Progenitor cell of endocrine pancreas (in vitro differentiated cells): Measurements from ENCODE around the gene MYO3A. TPM values are rescaled to one million over a fixed set of nuclear protein-coding genes. Genes with fewer than 3 reads are reported as not detected.

Source experiments
- DNase-seq: peaks from one replicate; pipeline ENCODE4 v3.0.0; 2021; ENCODE audit warnings: low spot score; ENCODE audit not compliant: unreplicated experiment
- H3K27ac Mint-ChIP-seq: 2 replicates; pipeline ENCODE4 v1.8.0; 2021; ENCODE audit warnings: mild to moderate bottlenecking, moderate library complexity, mixed read lengths
- H3K27me3 Mint-ChIP-seq: 2 replicates; pipeline ENCODE4 v1.8.0; 2021; ENCODE audit warnings: mixed read lengths
- H3K36me3 Mint-ChIP-seq: 2 replicates; pipeline ENCODE4 v1.8.0; 2022; ENCODE audit warnings: mixed read lengths; ENCODE audit not compliant: insufficient read depth
- H3K4me1 Mint-ChIP-seq: 2 replicates; pipeline ENCODE4 v1.8.0; 2021; ENCODE audit warnings: low read depth, mixed read lengths
- H3K4me3 Mint-ChIP-seq: 2 replicates; pipeline ENCODE4 v1.8.0; 2021; ENCODE audit warnings: low read depth, mild to moderate bottlenecking, moderate library complexity, mixed read lengths
- H3K9me3 Mint-ChIP-seq: 2 replicates; pipeline ENCODE4 v1.8.0; 2021; ENCODE audit warnings: low read depth, mixed read lengths
- CTCF ChIP-seq: fragments of 200-600 bp; sonication (generic); IDR thresholded peaks from one replicate; pipeline ENCODE4 v1.5.0; 2021; ENCODE audit warnings: antibody characterized with exemption, mild to moderate bottlenecking; ENCODE audit not compliant: unreplicated experiment
- total RNA-seq: library from RNA; stranded (reverse); gene quantifications from 2 replicates; pipeline ENCODE4 v1.2.1, GENCODE V29; 2021

MYO3A gene
- total RNA-seq, 1 donor from 2014 or later: 18.0 TPM

- Mint-ChIP-seq H3K4me3 (no peak overlapping the region), H3K4me1 (no peaks in the 10 kb centered on the region), H3K27ac (no peak overlapping the region), H3K9me3 (no peaks in the 10 kb centered on the region), H3K27me3 (no peaks in the 10 kb centered on the region), H3K36me3 (peaks cover 2% of the 10 kb centered on the region)
- no peak for DNase-seq
- TF ChIP-seq CTCF: no peak
Observed at GRCh38 chr10:26199841-26200240, 265.8 kb downstream of the MYO3A start.

GRCh38 chr10:26205223-26205622, 271.2 kb downstream of the MYO3A start:
- no peaks in the 10 kb centered on the region for H3K9me3 Mint-ChIP-seq

GRCh38 chr10:26211781-26212444, 277.9 kb downstream of the MYO3A start:
- no peaks in the 10 kb centered on the region for H3K36me3 Mint-ChIP-seq
- no peak for DNase-seq
- H3K27me3 Mint-ChIP-seq: peaks cover 55% of the 10 kb centered on the region
- TF ChIP-seq CTCF: no peak
- no peaks in the 10 kb centered on the region for H3K9me3 Mint-ChIP-seq
- no peak overlapping the region for H3K4me3 Mint-ChIP-seq
- H3K27ac Mint-ChIP-seq: no peak overlapping the region
- peaks cover 14% of the 10 kb centered on the region for H3K4me1 Mint-ChIP-seq

More at GRCh38 chr10:26205223-26205622, 271.2 kb downstream of the MYO3A start:
- H3K36me3 Mint-ChIP-seq: no peaks in the 10 kb centered on the region
- TF ChIP-seq CTCF: no peak
- H3K27ac Mint-ChIP-seq: no peak overlapping the region
- no peak overlapping the region for H3K4me3 Mint-ChIP-seq
- H3K4me1 Mint-ChIP-seq: no peaks in the 10 kb centered on the region
- no peaks in the 10 kb centered on the region for H3K27me3 Mint-ChIP-seq
- no peak for DNase-seq

- H3K27me3 Mint-ChIP-seq: peaks cover 61% of the 10 kb centered on the region
- peaks cover 16% of the 10 kb centered on the region for H3K4me1 Mint-ChIP-seq
- no peak for TF ChIP-seq CTCF
Observed at GRCh38 chr10:26212511-26212910, 278.5 kb downstream of the MYO3A start.

GRCh38 chr10:26213157-26213800, 279.2 kb downstream of the MYO3A start:
- Mint-ChIP-seq H3K4me1 (peaks cover 16% of the 10 kb centered on the region), H3K4me3 (no peak overlapping the region), H3K27me3 (peaks cover 64% of the 10 kb centered on the region), H3K9me3 (no peaks in the 10 kb centered on the region), H3K36me3 (no peaks in the 10 kb centered on the region), H3K27ac (no peak overlapping the region)
- no peak for DNase-seq
- TF ChIP-seq CTCF: no peak

More at GRCh38 chr10:26212511-26212910, 278.5 kb downstream of the MYO3A start:
- no peaks in the 10 kb centered on the region for H3K36me3 Mint-ChIP-seq
- DNase-seq: no peak
- H3K27ac Mint-ChIP-seq: no peak overlapping the region
- no peak overlapping the region for H3K4me3 Mint-ChIP-seq
- H3K9me3 Mint-ChIP-seq: no peaks in the 10 kb centered on the region
